ENCODE data around the gene CD300E.
"Not testable (repeated sequence)": the region's sequence is repeated elsewhere in the genome, so short reads cannot be mapped to it uniquely, and the experiment has no call there.

The CD300E gene

GRCh38 chr17:74642995-74643394, 19.5 kb upstream of the CD300E start:
- TF ChIP-seq CTCF (conservative IDR thresholded peaks at IDR 0.05), result no peak
- H3K27ac ChIP-seq, result no peak overlapping the region

GRCh38 chr17:74642556-74642955, 19.0 kb upstream of the CD300E start:
- H3K27ac ChIP-seq, result no peak overlapping the region
- no peak for TF ChIP-seq CTCF (conservative IDR thresholded peaks at IDR 0.05)

- TF ChIP-seq CTCF (conservative IDR thresholded peaks at IDR 0.05), result no peak
- H3K27ac ChIP-seq, result no peak overlapping the region
These were observed 18.4 kb upstream of the CD300E start for GRCh38 chr17:74641958-74642298.

GRCh38 chr17:74641224-74641957, 17.9 kb upstream of the CD300E start:
- no peak overlapping the region for H3K27ac ChIP-seq
- TF ChIP-seq CTCF (conservative IDR thresholded peaks at IDR 0.05), result no peak

- TF ChIP-seq CTCF (conservative IDR thresholded peaks at IDR 0.05), result no peak
- H3K27ac ChIP-seq, result no peak overlapping the region
These were observed 16.2 kb upstream of the CD300E start for GRCh38 chr17:74639704-74640151.

- no peak for TF ChIP-seq CTCF (conservative IDR thresholded peaks at IDR 0.05)
- no peak overlapping the region for H3K27ac ChIP-seq
These were observed 14.4 kb upstream of the CD300E start for GRCh38 chr17:74637926-74638325.

- no peak overlapping the region for H3K27ac ChIP-seq
- no peak for TF ChIP-seq CTCF (conservative IDR thresholded peaks at IDR 0.05)
These were observed 13.7 kb upstream of the CD300E start for GRCh38 chr17:74637265-74637664.

- not testable (repeated sequence) for H3K27ac ChIP-seq
These were observed 13.1 kb upstream of the CD300E start for GRCh38 chr17:74636541-74637085.
